Activated naive CD8-positive, alpha-beta T cell (primary cell): ENCODE measurements around the gene CEP89.
"Not testable (repeated sequence)": the region's sequence is repeated elsewhere in the genome, so short reads cannot be mapped to it uniquely, and the experiment has no call there.

Experiments
- H3K27ac Mint-ChIP-seq: one replicate; pipeline ENCODE4 v1.8.0; 2021; ENCODE audit warnings: mixed read lengths
- H3K27me3 Mint-ChIP-seq: one replicate; pipeline ENCODE4 v1.8.0; 2021; ENCODE audit warnings: mixed read lengths
- H3K36me3 Mint-ChIP-seq: one replicate; pipeline ENCODE4 v1.8.0; 2021; ENCODE audit warnings: mixed read lengths
- H3K4me1 Mint-ChIP-seq: one replicate; pipeline ENCODE4 v1.8.0; 2021; ENCODE audit warnings: low read depth, mixed read lengths
- H3K4me3 Mint-ChIP-seq: one replicate; pipeline ENCODE4 v1.8.0; 2021; ENCODE audit warnings: mild to moderate bottlenecking, mixed read lengths
- H3K9me3 Mint-ChIP-seq: one replicate; pipeline ENCODE4 v1.8.0; 2021; ENCODE audit warnings: low read depth, mixed read lengths

CEP89 gene

DNA sequence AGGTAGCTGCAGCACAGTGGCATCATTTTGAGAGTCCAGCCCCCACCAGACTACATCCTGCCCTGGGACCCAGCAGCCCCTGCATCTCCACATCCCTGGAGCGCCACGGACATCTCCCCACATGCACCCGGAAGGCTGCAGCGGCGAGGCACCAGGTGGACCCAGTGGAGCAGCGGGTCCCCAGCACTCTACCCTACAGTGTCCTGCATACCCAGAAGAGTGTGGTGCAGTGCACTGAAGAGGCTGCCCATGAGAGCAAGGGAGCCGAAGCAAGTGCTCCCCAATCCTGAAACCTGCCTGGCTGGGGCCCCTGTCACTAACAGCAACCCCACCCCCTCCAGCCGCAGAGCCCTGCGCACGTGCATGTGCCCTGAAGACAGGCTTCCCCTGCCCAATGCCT is 80.9 kb downstream of the CEP89 start:
- Mint-ChIP-seq H3K9me3 (peaks cover 15% of the 10 kb centered on the region), H3K4me1 (no peaks in the 10 kb centered on the region), H3K4me3 (no peak overlapping the region), H3K36me3 (peaks cover 30% of the 10 kb centered on the region), H3K27ac (no peak overlapping the region), H3K27me3 (no peaks in the 10 kb centered on the region)

DNA sequence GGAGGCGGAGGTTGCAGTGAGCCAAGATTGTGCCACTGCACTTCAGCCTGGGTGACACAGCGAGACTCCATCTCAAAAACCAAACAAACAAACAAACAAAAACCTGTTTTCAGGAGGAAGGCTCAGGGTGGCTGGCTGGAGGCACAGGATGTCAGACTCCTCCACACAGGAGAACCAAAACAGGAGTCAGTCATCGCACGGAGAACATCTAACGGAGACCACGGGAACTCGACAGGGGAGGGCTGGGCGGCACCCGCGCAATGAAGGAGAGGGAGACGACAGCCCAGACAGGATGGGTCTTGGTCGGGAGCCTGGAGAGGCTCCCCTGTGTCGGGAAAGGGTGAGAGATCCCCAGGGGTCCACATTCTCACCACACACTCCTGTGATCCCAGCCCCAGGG is 81.4 kb downstream of the CEP89 start:
- H3K9me3 Mint-ChIP-seq, result peaks cover 15% of the 10 kb centered on the region
- peaks cover 32% of the 10 kb centered on the region for H3K36me3 Mint-ChIP-seq
- H3K4me1 Mint-ChIP-seq, result no peaks in the 10 kb centered on the region
- no peak overlapping the region for H3K27ac Mint-ChIP-seq
- H3K4me3 Mint-ChIP-seq, result no peak overlapping the region
- no peaks in the 10 kb centered on the region for H3K27me3 Mint-ChIP-seq

DNA sequence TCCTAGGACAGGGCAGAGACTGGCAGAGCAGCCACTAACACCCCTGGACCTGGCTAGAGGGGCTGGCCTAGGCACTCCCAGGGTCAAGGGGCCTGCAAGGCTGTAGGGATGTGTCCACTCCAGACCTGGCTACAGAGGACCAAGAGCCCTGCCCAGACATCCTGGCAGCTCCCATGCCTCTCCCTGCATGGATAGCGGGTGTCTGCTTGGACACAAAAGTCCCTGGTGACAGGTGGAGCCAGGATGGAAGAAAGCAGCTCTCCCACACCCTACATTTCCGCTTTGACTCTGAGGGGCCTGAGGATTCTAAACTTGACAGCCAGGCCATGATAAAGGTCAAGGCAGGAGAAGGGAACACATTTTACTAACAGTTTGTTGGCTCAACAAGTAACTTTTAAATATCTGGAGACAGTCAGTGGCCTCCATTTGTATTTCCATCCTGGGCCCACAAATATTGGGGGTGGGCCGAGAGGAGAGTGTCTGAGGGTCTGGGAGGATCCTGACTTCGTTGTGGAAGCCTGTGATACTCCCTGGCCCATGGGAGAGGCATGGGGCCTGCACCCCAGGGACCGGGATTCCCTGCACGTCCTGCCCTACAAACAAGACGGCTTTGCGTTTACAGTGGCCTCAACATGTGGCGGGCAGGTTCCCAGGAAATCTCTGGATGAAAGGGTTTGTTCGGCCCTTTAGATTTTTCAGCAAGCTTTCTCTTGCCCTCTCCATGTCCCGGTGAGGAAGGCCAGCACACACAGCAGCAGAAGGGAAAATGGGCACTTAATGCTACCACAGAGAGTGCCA is 82.4 kb downstream of the CEP89 start:
- no peak overlapping the region for H3K4me3 Mint-ChIP-seq
- H3K4me1 Mint-ChIP-seq, result no peaks in the 10 kb centered on the region
- H3K36me3 Mint-ChIP-seq, result peaks cover 25% of the 10 kb centered on the region
- H3K27ac Mint-ChIP-seq, result no peak overlapping the region
- peaks cover 15% of the 10 kb centered on the region for H3K9me3 Mint-ChIP-seq
- H3K27me3 Mint-ChIP-seq, result no peaks in the 10 kb centered on the region

DNA sequence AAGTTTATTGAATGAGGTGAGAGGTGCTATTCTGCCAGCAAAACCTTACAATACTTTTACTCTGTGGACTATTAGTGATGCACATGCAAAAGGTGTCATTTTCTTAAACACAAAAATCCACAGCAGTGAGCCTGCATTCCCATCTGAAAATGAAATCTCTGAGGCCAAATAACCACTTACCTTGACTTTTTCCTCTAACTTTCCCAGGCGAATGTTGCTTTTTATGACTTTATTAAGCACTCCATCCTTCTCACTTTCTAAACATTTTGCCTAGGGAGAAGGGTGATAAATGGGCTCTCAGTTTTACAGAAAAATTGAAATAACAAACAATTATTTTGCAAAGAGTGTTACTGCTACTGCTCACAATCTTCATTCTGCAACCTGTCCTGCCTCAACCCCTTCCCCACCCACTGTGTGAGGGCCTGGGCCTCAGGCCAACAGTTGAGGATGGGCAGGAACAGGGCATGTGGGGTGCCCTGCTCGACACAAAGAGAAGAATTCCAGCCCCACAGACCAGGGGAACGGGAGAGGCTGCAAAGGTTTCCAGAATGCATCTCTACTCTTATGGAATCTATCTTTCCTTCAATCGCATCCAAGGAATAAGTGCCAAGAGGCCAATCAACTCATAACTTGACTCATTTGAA is 84.1 kb downstream of the CEP89 start:
- Mint-ChIP-seq H3K4me3 (no peak overlapping the region), H3K27ac (no peak overlapping the region), H3K4me1 (no peaks in the 10 kb centered on the region), H3K27me3 (no peaks in the 10 kb centered on the region), H3K9me3 (peaks cover 6% of the 10 kb centered on the region), H3K36me3 (peaks cover 11% of the 10 kb centered on the region)

DNA sequence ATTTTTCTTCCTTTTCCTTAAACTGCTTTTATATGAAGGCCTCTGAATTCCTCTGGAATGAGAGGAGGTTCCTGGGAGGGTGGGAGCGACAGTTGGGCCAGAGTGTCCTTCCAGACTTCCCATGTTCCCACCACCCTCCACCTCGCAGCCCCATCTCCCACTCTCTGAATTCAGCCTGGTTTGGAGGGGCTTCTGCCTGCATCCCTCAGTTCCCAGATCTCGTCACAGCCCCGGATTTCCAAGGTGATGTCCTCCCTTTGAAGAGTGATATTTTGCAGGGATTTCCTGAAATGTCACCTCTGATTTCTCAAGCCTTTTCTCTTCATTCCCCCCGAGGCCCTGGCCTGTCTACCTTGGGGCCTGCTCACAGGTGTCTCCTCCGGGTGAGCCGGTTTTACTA is 85.5 kb downstream of the CEP89 start:
- Mint-ChIP-seq H3K27ac (no peak overlapping the region), H3K36me3 (peaks cover 7% of the 10 kb centered on the region), H3K4me1 (no peaks in the 10 kb centered on the region), H3K4me3 (no peak overlapping the region), H3K27me3 (no peaks in the 10 kb centered on the region), H3K9me3 (peaks cover under 1% of the 10 kb centered on the region)

DNA sequence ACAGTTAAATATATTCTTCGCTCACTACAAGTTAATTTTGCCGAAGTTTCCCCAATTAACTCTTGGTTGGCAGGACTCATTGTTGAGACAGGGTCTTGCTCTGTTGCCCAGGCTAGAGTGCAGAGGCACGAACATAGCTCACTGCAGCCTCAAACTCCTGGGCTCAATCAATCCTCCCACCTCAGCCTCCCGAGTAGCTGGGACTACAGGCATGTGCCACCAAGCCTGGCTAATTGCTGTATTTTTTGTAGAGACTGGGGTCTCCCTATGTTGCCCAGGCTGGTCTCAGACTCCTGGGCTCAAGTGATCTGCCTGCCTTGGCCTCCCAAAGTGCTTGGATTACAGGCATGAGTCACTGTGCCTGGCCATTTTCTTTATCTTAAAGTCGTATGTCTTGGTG is 86.5 kb downstream of the CEP89 start:
- not testable (repeated sequence) for H3K27ac Mint-ChIP-seq, H3K36me3 Mint-ChIP-seq, H3K27me3 Mint-ChIP-seq, H3K4me1 Mint-ChIP-seq, H3K4me3 Mint-ChIP-seq, H3K9me3 Mint-ChIP-seq

DNA sequence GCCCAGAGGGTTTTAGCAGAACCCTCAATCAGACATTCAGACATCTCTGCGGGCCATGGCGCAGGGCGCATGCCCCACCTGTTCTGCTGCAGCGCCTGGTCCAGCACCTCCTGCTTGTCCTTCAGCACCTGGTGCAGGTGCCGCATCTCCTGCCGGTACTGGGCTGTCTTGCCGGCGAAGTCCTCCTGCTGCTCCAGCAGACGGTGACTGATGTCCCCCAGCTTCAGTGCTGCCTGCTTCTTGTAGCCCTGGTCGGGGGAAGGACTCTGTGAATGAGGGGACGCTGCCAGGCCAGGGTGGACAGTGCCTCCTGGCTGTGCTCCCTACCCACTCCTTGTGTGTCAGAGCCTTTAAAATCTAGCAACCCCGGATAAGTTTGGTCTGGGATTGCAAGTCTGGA is 90.0 kb downstream of the CEP89 start:
- Mint-ChIP-seq H3K27me3 (no peaks in the 10 kb centered on the region), H3K27ac (no peak overlapping the region), H3K9me3 (no peaks in the 10 kb centered on the region), H3K4me1 (no peaks in the 10 kb centered on the region), H3K36me3 (peaks cover 3% of the 10 kb centered on the region), H3K4me3 (no peak overlapping the region)

DNA sequence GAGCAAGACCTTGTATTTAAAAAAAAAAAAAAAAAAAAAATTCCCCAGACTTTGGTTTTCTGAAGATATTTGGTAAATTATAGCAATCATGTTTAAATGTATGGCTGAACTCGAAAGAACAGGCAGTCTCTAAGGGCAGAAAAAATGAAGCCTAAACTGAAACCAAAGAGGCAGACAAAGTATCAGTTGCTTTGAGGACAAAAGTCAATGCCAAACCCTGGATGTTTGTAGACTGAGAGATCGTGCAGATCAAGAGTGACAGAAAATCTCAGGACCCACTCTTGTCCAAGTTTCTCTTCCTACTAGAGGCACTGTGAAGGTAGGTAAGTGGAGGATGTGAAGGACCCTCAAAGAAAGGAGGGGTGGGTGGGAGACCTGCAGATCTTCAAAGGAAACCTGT is 91.1 kb downstream of the CEP89 start:
- Mint-ChIP-seq H3K4me1 (no peaks in the 10 kb centered on the region), H3K9me3 (no peaks in the 10 kb centered on the region), H3K27me3 (no peaks in the 10 kb centered on the region), H3K4me3 (no peak overlapping the region), H3K27ac (no peak overlapping the region), H3K36me3 (peaks cover 2% of the 10 kb centered on the region)

DNA sequence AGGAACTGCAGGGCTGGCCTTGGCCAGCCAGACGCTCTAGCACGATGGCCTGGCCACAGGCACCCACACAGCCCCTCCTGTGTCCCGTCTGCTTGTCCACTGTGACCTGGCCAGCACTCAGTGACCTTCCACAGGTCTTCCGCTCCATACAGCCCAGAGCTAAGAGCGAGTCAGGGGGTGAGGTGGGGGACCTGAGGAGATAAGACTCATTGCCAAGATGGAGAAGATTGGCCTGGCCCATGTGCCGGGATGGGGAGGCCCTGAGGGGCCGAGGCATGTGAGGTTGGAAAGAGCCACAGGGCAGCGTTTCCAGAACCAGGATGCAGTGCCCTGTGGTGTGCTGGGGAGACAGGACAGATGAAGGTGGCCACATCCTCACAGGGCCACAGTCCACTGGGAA is 92.0 kb downstream of the CEP89 start:
- Mint-ChIP-seq H3K36me3 (no peaks in the 10 kb centered on the region), H3K4me1 (no peaks in the 10 kb centered on the region), H3K4me3 (no peak overlapping the region), H3K27me3 (no peaks in the 10 kb centered on the region), H3K27ac (no peak overlapping the region), H3K9me3 (no peaks in the 10 kb centered on the region)

DNA sequence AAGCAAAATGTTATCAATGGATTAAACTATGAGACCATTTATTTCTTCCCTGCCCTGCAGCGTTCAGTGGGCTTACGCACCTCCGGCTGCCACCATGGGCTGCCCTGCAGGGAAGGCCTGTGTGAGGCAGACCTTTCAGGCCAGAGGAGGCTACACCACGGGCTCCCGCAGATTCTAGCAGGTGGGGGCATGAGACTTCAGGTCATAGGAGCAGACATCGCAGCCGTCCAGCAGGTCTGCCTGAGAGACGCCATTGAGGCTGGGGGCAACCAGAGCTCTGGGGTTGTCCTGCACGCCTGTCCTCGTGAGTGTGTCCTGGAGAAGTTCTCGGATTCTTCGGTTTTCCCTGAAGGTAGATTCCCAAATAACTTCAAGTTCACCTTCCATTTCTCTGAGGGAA is 92.8 kb downstream of the CEP89 start:
- H3K9me3 Mint-ChIP-seq, result no peaks in the 10 kb centered on the region
- H3K4me3 Mint-ChIP-seq, result no peak overlapping the region
- H3K27me3 Mint-ChIP-seq, result no peaks in the 10 kb centered on the region
- no peaks in the 10 kb centered on the region for H3K4me1 Mint-ChIP-seq
- no peaks in the 10 kb centered on the region for H3K36me3 Mint-ChIP-seq
- no peak overlapping the region for H3K27ac Mint-ChIP-seq

DNA sequence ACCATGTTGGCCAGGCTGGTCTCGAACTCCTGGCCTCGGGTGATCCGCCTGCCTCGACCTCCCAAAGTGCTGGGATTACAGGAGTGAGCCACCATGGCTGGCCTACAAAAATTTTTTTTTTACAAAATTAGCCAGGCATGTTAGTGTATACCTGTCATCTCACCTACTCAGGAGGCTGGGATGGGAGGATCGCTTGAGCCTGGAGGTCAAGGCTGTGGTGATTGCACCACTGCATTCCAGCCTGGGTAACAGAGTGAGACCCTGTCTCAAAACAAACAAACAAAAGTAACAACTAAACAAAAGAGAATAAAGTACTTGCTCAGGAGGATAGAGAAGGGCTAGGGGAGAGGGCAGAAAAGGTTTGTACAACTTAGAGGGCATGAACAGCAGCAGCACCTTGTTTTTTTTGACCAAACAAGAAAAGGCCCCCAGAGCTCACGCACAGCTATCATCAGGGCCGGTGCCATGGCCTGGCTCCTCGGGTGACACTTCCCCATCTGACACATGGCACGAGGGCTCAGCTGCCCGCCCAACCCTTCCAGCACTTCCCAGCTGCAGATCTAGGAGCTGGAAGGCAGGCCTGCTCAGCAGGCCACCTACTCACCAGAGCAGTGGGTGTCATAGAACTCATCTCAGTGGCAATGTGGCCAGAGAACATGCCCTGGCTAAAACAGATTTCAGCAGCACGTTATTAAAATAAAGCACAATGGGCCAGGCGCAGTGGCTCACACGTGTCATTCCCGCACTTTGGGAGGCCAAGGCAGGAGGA is 93.6 kb downstream of the CEP89 start:
- H3K4me3 Mint-ChIP-seq, result no peak overlapping the region
- no peaks in the 10 kb centered on the region for H3K27me3 Mint-ChIP-seq
- no peaks in the 10 kb centered on the region for H3K36me3 Mint-ChIP-seq
- no peak overlapping the region for H3K27ac Mint-ChIP-seq
- H3K9me3 Mint-ChIP-seq, result no peaks in the 10 kb centered on the region
- no peaks in the 10 kb centered on the region for H3K4me1 Mint-ChIP-seq

DNA sequence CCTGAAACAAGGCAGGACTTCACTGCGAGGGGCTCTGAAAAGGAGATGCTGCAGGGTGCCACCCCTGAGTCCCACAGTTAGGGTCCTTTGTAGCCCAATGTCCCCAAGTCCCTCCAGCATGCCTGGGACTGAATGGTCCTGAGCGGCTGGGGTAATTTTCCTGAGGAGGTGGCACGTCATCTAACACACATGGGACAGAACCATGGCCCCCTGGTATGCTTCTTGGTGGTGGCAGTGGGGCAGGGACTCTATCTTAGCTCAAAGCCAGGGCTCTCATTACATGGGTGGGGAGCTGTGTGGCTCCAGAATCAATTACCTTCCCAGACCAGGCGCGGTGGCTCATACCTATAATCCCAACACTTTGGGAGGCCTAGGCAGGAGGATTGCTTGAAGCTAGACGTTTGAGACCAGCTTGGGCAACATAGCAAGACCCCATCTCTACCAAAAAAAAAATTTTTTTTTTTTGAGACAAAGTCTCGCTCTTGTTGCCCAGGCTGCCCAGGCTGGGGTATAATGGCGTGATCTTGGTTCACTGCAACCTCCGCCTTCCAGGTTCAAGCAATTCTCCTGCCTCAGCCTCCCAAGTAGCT is 94.3 kb downstream of the CEP89 start:
- H3K27me3 Mint-ChIP-seq, result no peaks in the 10 kb centered on the region
- H3K9me3 Mint-ChIP-seq, result no peaks in the 10 kb centered on the region
- H3K4me3 Mint-ChIP-seq, result no peak overlapping the region
- H3K4me1 Mint-ChIP-seq, result no peaks in the 10 kb centered on the region
- H3K27ac Mint-ChIP-seq, result no peak overlapping the region
- no peaks in the 10 kb centered on the region for H3K36me3 Mint-ChIP-seq

DNA sequence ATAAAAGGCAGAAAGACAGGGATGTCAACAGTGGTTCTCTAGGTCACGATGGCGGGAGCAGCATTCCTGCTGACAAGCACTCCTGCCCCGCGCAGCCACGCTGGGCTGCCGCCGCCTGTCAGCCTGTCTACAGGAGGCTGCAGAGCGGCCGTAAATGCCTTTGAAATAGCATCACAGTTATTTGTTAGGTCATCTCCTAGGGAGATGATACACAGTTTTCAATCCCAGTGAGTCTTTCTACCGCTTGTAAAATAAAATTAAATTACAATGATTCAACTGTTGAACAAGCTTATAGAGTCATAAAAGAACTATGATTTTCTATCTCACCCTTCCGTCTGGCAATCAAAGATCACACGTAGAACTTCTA is 94.9 kb downstream of the CEP89 start:
- Mint-ChIP-seq H3K27me3 (no peaks in the 10 kb centered on the region), H3K36me3 (no peaks in the 10 kb centered on the region), H3K4me1 (no peaks in the 10 kb centered on the region), H3K4me3 (no peak overlapping the region), H3K27ac (no peak overlapping the region), H3K9me3 (no peaks in the 10 kb centered on the region)

DNA sequence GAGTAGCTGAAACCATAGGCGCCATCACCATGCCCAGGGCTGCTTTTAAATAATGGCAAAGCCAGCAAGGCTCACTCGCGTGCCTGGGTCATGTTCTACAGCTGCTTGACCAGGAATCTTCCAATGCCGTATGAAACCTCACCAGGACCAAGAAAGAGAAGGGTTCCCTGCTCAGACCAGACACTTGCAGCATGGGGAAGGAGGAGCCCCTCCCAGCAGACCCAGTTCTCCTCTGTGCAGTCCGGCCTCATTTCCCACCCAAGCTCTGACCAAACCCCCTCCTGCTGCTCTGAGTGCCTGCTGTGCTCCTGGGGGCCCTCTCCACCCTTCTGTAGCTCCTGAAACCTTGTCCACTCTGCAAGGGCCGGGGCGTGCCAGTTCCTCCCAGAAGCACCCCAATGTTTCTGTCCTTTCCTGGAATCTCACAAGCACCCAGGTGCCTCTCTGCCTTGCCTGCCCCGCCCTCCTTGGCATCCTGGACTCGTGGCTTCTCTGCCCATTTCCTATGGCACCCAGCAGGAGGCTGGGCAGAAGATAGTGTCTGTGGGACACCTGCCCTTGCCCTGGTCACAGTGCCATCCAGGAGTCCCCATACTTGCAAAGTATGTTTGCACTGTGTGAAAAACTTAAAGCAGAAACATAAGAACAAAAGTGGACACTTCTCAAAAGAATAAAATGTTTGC is 95.4 kb downstream of the CEP89 start:
- Mint-ChIP-seq H3K9me3 (no peaks in the 10 kb centered on the region), H3K27ac (no peak overlapping the region), H3K36me3 (no peaks in the 10 kb centered on the region), H3K4me1 (no peaks in the 10 kb centered on the region), H3K4me3 (no peak overlapping the region), H3K27me3 (no peaks in the 10 kb centered on the region)

DNA sequence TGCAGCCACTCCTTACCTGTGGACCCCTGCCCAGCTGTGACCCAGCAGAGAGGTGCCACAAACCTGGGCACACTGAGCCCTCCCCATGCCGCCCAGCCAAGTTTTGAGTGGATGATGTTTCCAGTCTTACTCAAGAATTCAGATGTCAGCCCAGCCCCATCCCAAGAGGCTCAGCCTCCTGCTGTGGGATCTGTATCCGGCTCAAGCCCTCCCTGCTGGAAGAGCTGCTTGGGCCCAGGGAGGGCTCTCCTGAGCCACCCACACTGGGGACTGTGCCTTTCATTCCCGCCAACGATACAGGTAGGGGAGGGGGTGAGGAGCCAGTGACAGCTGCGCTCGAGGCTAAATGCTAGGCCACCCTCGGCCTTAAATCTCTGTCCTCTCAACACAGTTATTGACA is 96.3 kb downstream of the CEP89 start:
- no peaks in the 10 kb centered on the region for H3K36me3 Mint-ChIP-seq
- H3K27ac Mint-ChIP-seq, result no peak overlapping the region
- no peaks in the 10 kb centered on the region for H3K9me3 Mint-ChIP-seq
- no peak overlapping the region for H3K4me3 Mint-ChIP-seq
- H3K4me1 Mint-ChIP-seq, result no peaks in the 10 kb centered on the region
- H3K27me3 Mint-ChIP-seq, result no peaks in the 10 kb centered on the region
